ENCODE results near the gene MPC1L.

DNA sequence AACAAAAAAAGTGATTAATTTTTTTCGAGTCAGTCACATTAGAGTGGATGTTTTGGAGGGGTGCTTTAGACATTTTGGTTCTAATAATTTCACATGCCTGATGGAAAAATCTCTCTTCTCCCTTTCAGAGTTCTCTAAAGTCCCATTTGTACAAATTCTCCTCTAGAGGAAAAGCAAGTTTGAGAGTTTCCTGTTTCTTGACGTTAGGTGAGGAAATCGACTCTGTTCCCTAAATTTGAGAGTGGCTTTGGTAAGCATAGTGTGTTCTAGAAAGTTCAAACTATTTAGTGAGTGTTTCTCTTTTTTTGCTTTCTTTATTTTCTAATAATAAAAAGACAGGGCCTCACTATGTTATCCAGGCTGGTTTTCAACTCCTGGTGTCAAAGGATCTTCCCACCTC lies 44.1 kb upstream of the MPC1L start:
- TF ChIP-seq, protein P1, sequence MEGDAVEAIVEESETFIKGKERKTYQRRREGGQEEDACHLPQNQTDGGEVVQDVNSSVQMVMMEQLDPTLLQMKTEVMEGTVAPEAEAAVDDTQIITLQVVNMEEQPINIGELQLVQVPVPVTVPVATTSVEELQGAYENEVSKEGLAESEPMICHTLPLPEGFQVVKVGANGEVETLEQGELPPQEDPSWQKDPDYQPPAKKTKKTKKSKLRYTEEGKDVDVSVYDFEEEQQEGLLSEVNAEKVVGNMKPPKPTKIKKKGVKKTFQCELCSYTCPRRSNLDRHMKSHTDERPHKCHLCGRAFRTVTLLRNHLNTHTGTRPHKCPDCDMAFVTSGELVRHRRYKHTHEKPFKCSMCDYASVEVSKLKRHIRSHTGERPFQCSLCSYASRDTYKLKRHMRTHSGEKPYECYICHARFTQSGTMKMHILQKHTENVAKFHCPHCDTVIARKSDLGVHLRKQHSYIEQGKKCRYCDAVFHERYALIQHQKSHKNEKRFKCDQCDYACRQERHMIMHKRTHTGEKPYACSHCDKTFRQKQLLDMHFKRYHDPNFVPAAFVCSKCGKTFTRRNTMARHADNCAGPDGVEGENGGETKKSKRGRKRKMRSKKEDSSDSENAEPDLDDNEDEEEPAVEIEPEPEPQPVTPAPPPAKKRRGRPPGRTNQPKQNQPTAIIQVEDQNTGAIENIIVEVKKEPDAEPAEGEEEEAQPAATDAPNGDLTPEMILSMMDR (conservative IDR thresholded peaks at IDR 0.05; ENCODE audit: low read depth, low read length) = no peak
- TF ChIP-seq RCOR1 (IDR thresholded peaks at IDR 0.05; ENCODE audit: insufficient replicate concordance, low read length) (no peak), CEBPB (IDR thresholded peaks at IDR 0.05; ENCODE audit: low read depth, low read length) (no peak), CHD1 (IDR thresholded peaks at IDR 0.05; ENCODE audit: low read depth, low read length) (no peak)

Data from IMR-90 (cell line).